Adrenal gland (tissue), 12 donors: Measurements from ENCODE around the gene CCDC201. TPM values are rescaled to one million over a fixed set of nuclear protein-coding genes. Genes with fewer than 3 reads are reported as not detected.

Source experiments
- DNase-seq, 7 donors: peaks; one replicate each; pipeline ENCODE4 v3.0.0-alpha.2; 2019 to 2020
- H3K27ac ChIP-seq, 5 donors: fragments of 200-600 bp; sonication (generic) in 4 of 5; 1 replicate in 3 of 5; 2 replicates in 2 of 5; pipeline versions ENCODE4 v1.5.1 to v1.8.0; 2016 to 2020; ENCODE audit warnings: mild to moderate bottlenecking in 1 of 5
- H3K27me3 ChIP-seq: fragments of 200-600 bp; 2 replicates; pipeline ENCODE4 v1.8.0; 2021
- H3K36me3 ChIP-seq, 2 donors: fragments of 200-600 bp; replicated peaks in 1 of 2; 1 replicate in 1 of 2; 2 replicates in 1 of 2; pipeline versions ENCODE4 v1.5.1 to v1.8.0; 2018 to 2022
- H3K4me1 ChIP-seq, 2 donors: fragments of 200-600 bp; replicated peaks in 1 of 2; 1 replicate in 1 of 2; 2 replicates in 1 of 2; pipeline versions ENCODE4 v1.5.1 to v1.8.0; 2018 to 2021
- H3K4me3 ChIP-seq, 4 donors: fragments of 200-600 bp; sonication (generic) in 3 of 4; one replicate each; pipeline ENCODE4 v1.5.1; 2016 to 2018
- H3K9me3 ChIP-seq, 3 donors: fragments of 200-600 bp; sonication (generic) in 1 of 3; replicated peaks in 1 of 3; 1 replicate in 2 of 3; 2 replicates in 1 of 3; pipeline versions ENCODE4 v1.5.1 to v1.8.0; 2016 to 2021
- POLR2A ChIP-seq, 2 donors: fragments of 450-650 bp; IDR thresholded peaks; one replicate each; pipeline ENCODE4 v1.6.1; 2017; ENCODE audit warnings: antibody characterized with exemption in 2 of 2, mild to moderate bottlenecking in 2 of 2, moderate library complexity in 1 of 2
- WGBS, 4 donors: extraction: QIAGEN DNeasy Blood & Tissue Kit in 2 of 4; methylation state at CpG; one replicate each; pipeline versions ENCODE4 v1.1.5 to v1.1.7; 2013 to 2017; 5-methylcytosine and 5-hydroxymethylcytosine counted together
- intact Hi-C, 2 donors: fragments of 100-400 bp; cut with DNase I; formaldehyde crosslinking; loops; one replicate each; pipeline versions ENCODE4 v1.14.1 to v1.15.0; 2022 to 2023
- polyA plus RNA-seq, 3 donors: library from polyadenylated mRNA; stranded (reverse); fragments of 200-250 nt in 2 of 3; fragments of 350-450 nt in 1 of 3; fragmentation: Illumina TruSeq in 1 of 3; extraction: RNeasy Lipid Tissue Mini Kit (QIAGEN cat#74804) in 1 of 3; gene quantifications; one replicate each; pipeline ENCODE4 v1.2.3, GENCODE V29; 2013 to 2014
- total RNA-seq, 9 donors: library from RNA; depleted of rRNA in 4 of 9; stranded (reverse); fragments of >200 nt in 4 of 9; fragments of 120-200 nt in 1 of 9; fragmentation: NEBNext Ultra II Directional in 1 of 9; extraction: Animal tissue kit (Norgen Biotek cat#: 25700) in 1 of 9; gene quantifications; one replicate each; pipeline versions ENCODE4 v1.1.0 to v1.2.4, GENCODE V29; 2013 to 2023
- TF ChIP-seq, protein P1 (sequence below), 6 experiments: fragments of 450-650 bp in 4 of 6; fragments of 200-600 bp in 2 of 6; sonication (generic) in 1 of 6; IDR thresholded peaks; 1 replicate in 5 of 6; 2 replicates in 1 of 6; pipeline versions ENCODE4 v1.5.1 to v1.8.0; 2016 to 2021; ENCODE audit warnings: antibody characterized with exemption in 6 of 6, mild to moderate bottlenecking in 2 of 6, moderate library complexity in 1 of 6
- donor health status: healthy with polysubstance abuse.
- donor health status: Bipolar disorder and iron deficiency.
- donor health status: DM: yes; HTN: yes; CAD: no.
- donor health status: DM: no; HTN: no; CAD: no.
- donor health status: DM: no; HTN: no; CAD: no.
- donor health status: DM: yes; HTN: yes; CAD: no.

Gene CCDC201
- total and polyA plus RNA-seq, 12 donors, result not detected

DNA sequence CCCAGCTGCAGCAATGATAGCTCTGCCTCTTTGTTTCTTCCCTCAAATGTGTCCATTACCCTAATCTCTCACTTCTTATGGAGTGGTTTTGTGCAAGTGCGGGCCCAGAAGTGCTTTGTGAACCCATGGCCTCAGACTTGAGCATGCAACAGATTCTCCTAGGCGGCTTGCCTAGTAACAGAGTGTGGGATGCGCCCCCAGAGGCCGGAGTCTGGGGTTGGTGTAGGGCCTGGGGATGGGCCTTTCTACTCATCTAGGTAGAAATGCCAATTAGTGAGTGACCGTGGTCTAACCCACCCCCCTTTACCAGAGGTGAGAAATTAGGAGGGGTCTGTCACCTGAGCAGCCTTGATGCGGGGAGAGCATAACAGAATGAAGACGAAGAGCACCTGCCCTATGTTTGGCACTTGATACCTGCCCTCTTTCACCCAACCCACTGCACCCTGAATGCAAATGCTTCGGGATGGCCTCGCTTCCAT lies 8.4 kb upstream of the CCDC201 start:
- Histone ChIP-seq H3K9me3 (peaks cover 0 to 10% (median 0%) of the 10 kb centered on the region in 3 donors), H3K27me3 (no peaks in the 10 kb centered on the region), H3K27ac (peak overlapping the region in 2 of 5 donors; percentile 80 to 87), H3K4me3 (no peak overlapping the region), H3K36me3 (no peaks in the 10 kb centered on the region), H3K4me1 (no peaks in the 10 kb centered on the region)
- WGBS, 4 donors, result 92 to 96% (median 95%) methylated on average over 5 to 9 of the region's 9 CpGs
- no peak for TF ChIP-seq POLR2A (IDR thresholded peaks at IDR 0.05)
- TF ChIP-seq, protein P1, sequence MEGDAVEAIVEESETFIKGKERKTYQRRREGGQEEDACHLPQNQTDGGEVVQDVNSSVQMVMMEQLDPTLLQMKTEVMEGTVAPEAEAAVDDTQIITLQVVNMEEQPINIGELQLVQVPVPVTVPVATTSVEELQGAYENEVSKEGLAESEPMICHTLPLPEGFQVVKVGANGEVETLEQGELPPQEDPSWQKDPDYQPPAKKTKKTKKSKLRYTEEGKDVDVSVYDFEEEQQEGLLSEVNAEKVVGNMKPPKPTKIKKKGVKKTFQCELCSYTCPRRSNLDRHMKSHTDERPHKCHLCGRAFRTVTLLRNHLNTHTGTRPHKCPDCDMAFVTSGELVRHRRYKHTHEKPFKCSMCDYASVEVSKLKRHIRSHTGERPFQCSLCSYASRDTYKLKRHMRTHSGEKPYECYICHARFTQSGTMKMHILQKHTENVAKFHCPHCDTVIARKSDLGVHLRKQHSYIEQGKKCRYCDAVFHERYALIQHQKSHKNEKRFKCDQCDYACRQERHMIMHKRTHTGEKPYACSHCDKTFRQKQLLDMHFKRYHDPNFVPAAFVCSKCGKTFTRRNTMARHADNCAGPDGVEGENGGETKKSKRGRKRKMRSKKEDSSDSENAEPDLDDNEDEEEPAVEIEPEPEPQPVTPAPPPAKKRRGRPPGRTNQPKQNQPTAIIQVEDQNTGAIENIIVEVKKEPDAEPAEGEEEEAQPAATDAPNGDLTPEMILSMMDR (IDR thresholded peaks at IDR 0.05), result no peak
- intact Hi-C loops, result no loop called here
- DNase-seq, result no peak

DNA sequence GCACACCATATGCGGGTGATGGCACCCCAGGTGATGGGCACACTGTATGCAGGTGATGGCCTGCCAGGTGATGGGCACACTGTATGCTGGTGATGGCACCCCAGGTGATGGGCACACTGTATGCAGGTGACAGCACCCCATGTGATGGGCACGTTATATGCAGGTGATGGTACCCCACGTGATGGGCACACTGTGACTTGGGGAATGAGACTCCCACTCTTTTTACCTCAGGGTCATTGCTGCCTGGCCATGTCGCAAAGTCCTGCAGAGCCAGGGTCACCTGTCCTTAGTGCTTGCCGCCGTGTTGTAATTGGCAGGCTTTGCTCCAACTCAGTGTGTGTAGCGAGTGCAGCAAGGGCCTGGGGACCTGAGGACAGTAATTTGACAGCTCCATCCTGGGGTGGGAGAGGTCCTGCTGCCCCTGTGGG lies 7.6 kb upstream of the CCDC201 start:
- 85 to 100% (median 90%) methylated on average over 3 to 7 of the region's 7 CpGs for WGBS, 4 donors
- intact Hi-C loops, result no loop called here
- no peak for TF ChIP-seq POLR2A (IDR thresholded peaks at IDR 0.05)
- TF ChIP-seq, protein P1 (IDR thresholded peaks at IDR 0.05), result no peak
- peaks cover 0 to 10% (median 0%) of the 10 kb centered on the region in 3 donors for H3K9me3 ChIP-seq
- H3K27ac ChIP-seq, result no peak overlapping the region
- no peaks in the 10 kb centered on the region for H3K27me3 ChIP-seq
- no peaks in the 10 kb centered on the region for H3K36me3 ChIP-seq
- H3K4me1 ChIP-seq, result no peaks in the 10 kb centered on the region
- DNase-seq, result no peak
- H3K4me3 ChIP-seq, result no peak overlapping the region

DNA sequence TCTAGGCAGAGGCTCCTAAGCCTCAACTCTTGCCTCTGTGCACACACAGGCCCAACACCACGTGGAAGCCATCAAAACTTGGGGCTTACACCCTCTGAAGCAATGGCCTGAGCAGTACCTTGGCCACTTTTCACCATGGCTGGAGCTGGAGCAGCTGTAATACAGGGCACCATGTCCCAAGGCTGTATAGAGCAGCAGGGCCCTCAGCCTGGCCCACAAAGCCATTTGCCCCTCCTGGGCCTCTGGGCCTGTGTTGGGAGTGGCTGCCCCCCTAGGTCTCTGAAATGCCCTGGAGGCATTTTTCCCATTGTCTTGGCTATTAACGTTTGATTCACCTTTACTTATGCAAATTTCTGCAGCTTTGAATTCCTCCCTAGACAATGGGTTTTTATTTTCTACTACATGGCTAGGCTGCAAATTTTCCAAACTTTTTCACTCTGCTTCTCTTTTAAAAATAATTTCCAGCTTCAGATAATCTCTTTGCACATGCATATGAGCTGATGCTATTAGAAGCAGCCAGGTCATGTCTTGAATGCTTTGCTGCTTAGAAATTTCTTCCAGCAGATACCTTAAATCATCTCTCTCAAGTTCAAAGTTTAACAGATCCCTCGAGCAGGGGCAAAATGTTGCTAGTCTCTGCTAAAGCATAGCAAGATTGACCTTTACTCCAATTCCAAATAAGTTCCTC lies 5.7 kb upstream of the CCDC201 start:
- no peaks in the 10 kb centered on the region for H3K36me3 ChIP-seq

DNA sequence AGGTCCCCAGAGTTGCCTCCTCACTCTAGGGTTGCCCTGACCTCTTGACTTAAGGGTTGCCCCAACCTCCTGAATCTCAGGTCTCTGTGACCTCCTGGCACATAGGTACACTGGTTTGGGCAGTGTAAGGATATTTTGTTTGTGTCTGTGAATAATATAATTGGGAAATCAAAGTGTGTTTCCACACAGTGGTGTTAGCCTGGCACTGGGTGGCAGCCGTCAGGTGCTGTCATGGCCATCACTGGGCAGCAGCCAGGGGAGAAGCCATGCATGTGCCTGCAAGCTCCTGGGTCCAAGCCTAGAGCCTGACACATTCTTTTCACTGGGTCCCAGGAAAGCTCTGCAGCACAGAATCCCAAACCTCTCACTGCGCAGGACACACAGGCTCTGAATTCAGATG lies 3.6 kb upstream of the CCDC201 start:
- no peaks in the 10 kb centered on the region for H3K27me3 ChIP-seq
- H3K27ac ChIP-seq, result no peak overlapping the region
- H3K9me3 ChIP-seq, result peaks cover 0 to 10% (median 0%) of the 10 kb centered on the region in 3 donors
- H3K36me3 ChIP-seq, result no peaks in the 10 kb centered on the region
- 74 to 93% (median 90%) methylated on average over 2 of the region's 2 CpGs for WGBS, 4 donors
- intact Hi-C loops, result no loop called here
- H3K4me1 ChIP-seq, result no peaks in the 10 kb centered on the region
- TF ChIP-seq, protein P1 (IDR thresholded peaks at IDR 0.05), result no peak
- no peak for TF ChIP-seq POLR2A (IDR thresholded peaks at IDR 0.05)
- H3K4me3 ChIP-seq, result no peak overlapping the region
- no peak for DNase-seq

More for the DNA sequence above, 5.7 kb upstream of the CCDC201 start:
- 33 to 45% (median 38%) methylated on average over 2 to 3 of the region's 3 CpGs for WGBS, 4 donors
- Histone ChIP-seq H3K9me3 (peaks cover 0 to 10% (median 0%) of the 10 kb centered on the region in 3 donors), H3K27me3 (no peaks in the 10 kb centered on the region), H3K4me3 (no peak overlapping the region), H3K27ac (no peak overlapping the region), H3K4me1 (no peaks in the 10 kb centered on the region)
- DNase-seq, result no peak
- intact Hi-C loops, result no loop called here
- TF ChIP-seq, protein P1 (IDR thresholded peaks at IDR 0.05), result no peak
- TF ChIP-seq POLR2A (IDR thresholded peaks at IDR 0.05), result no peak
